ENCODE measurements around the gene FAF1.

DNA sequence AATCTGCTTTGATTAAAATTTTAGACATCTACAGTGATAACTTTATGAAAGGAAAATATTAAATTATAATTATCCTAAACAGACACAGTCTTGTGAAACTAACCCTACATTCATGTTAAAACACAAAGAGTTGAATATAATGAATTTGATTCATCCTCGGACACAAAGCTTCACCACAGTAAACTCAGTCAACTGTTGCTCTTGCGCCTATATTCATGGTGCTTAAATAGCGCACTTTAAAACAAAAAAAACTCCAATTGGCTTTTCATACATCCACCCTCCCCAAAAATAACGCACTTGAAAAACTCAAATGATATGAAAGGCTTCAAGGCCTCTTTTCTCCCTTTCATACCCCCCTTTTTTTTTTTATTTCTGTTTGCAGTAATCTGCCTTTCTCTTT lies 260.3 kb downstream of the FAF1 start:
- TF ChIP-seq, protein P1, sequence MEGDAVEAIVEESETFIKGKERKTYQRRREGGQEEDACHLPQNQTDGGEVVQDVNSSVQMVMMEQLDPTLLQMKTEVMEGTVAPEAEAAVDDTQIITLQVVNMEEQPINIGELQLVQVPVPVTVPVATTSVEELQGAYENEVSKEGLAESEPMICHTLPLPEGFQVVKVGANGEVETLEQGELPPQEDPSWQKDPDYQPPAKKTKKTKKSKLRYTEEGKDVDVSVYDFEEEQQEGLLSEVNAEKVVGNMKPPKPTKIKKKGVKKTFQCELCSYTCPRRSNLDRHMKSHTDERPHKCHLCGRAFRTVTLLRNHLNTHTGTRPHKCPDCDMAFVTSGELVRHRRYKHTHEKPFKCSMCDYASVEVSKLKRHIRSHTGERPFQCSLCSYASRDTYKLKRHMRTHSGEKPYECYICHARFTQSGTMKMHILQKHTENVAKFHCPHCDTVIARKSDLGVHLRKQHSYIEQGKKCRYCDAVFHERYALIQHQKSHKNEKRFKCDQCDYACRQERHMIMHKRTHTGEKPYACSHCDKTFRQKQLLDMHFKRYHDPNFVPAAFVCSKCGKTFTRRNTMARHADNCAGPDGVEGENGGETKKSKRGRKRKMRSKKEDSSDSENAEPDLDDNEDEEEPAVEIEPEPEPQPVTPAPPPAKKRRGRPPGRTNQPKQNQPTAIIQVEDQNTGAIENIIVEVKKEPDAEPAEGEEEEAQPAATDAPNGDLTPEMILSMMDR (IDR thresholded peaks at IDR 0.05), result no peak
- TF ChIP-seq EP300 (IDR thresholded peaks at IDR 0.05), result no peak
- TF ChIP-seq POLR2A (IDR thresholded peaks at IDR 0.05; ENCODE audit: low read depth), result no peak

Data from esophagus muscularis mucosa (tissue), 4 donors.